HG03103 (cell line): ENCODE data around the gene CDH26.

ENCODE experiments used
- ATAC-seq: cut with Tn5 transposase; IDR thresholded peaks from one replicate; pipeline ENCODE4 v1.9.1; 2021; ENCODE audit warnings: low read depth; ENCODE audit not compliant: unreplicated experiment

Gene CDH26

DNA sequence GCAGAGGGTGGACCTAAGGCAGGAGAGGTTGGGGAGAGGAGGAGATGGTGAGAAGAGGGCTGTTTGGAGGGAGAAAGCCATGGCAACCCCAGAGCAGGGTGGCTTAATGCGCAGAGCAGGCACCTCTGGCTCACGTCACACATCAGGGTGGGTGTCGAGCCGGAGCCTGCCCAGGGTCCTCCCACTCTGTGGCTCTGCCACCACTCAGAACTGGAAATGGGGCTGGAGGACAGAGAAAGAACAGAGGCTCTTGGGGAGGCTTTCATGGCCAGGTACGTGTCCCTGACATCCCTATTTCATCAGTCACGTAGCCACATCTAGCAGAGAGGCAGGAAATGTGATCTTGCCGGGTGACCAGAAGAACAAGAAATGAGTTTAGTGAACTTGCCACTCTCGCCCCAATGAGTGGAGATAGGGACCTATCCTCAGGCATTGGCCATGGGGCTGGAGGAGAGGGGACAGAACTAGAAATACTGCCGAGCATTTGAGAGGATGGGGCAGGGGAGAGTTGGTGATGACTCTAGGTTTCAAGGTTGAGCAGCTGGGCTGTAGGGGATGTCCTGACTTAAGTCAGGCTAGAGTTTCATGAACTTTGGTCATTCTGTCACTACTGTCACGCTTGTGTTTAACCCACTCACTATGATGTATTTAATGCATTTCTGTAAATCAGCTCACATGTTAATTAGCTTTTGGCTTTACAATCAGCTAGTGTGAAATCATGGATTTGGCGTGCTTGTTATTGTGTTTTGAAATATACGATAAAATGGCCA, 52.7 kb downstream of the CDH26 start:
- ATAC-seq, result no peak

DNA sequence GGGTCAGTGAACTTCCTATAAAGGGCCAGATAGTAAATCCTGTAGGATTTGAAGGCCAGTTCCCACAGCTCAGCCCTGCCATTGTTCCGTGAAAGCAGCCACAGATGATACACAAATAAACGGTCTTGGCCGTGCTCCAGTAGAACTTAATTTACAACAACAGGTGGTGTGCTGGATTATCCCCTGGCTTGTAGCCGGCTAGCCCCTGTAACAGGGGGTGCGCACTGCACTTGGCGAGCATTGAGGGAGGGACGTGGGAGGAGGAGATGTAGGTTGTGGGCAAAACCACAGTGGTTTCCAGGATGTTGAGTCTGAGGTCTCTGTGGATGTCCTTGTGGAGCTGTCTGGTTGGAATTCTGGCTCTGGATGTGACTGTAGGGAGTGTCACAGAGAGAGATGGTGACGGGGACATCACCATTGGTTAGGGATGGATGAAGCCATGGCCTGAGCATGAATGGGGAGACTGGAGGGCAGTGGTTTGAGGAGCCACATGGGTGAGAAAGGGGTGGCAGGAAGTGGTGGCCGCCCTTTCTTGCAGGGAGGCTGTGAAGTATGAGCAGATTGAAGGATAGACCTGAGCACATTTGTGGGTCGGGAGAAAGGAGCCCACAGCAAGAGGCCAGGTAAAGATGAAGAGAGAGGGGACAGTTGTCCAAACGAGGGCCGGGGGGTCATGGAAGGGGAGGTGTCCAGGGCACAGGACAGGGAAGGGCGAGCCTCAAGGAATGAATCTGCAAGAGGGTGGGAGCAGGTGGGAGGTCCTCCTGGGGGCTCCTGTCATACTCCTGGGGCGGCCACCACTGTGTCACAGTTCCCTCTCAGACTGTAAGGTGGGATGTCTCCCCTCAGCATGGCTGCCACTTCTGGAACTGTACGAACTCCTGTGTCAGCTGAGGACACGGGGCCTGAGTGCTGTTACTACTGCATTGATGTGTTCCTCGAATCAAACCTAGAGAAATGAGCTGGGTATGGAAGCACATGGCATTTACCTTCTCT, 53.6 kb downstream of the CDH26 start:
- ATAC-seq, result no peak

DNA sequence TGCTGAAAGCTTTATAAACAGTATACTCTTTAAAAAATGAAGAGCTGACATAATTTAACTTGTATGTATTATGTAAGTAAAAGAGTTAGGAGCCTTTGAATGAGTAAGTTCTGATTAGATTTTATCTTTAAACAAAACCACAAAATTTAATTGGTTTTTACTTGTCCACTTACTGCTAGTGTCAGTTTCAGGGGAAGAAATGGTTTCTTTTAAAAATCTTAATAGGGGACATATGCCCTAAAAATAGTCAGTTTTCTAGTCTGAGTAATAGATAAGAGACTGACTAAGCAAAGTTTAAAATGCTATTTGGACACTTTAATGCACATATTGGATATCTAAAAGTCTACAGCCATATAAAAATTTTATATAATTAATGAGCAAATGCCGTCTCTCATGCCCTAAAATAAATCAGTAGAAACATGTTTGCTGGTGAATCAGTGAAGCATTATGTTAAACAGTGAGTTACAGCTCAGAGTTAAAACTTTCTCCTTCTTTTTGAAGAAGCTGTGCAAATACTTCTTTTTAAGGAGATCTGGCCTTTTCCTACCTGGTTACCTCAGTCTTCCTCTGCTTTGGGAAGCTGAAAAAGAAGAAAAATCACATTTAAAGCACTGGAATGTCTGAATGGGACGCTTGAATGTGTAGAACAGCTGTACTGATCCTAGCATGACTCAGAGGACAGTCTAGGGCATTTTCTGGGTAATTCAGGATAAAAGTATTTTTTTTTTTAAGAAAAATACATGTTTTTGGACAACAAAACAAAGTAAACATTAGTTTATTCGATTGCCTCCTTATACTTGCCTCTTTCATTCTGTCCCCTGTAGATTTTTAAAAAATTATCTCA, 55.3 kb downstream of the CDH26 start:
- ATAC-seq, result no peak

DNA sequence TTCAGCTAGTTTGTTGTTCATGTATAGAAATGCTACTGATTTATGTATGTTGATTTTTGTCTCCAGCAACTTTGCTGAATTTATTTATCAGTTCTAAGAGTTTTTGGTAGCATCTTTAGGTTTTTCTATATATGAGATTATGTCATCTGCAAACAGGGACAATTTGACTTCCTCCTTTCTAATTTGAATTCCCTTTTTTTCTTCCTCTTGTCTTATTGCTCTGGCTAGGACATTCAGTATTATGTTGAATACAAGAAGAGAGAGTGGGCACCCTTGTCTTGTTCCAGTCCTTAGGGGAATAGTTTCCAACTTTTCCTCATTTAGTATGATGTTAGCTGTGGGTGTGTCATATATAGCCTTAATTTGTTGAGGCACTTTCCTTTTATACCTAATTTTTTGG, 58.2 kb downstream of the CDH26 start:
- no peak for ATAC-seq

DNA sequence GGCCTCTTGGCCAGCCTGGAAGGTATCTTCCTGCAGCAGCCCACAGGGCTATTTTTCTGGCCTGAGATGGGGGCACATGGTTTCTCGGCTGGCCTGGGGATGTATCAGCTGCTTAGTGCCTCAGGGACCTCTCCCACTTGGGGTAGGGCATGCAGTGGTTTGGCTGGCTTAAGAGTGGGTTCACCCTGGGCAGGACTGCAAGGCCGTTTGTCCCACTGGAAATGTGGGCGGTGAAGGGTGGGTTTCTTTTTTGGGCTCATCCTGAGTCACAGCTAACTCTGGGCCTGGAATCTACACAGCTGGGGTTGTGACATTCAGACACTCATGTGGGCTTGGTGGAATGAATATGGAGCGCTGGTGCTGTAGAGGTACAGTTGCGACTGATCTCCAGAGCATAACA, 62.0 kb downstream of the CDH26 start:
- ATAC-seq, result no peak

DNA sequence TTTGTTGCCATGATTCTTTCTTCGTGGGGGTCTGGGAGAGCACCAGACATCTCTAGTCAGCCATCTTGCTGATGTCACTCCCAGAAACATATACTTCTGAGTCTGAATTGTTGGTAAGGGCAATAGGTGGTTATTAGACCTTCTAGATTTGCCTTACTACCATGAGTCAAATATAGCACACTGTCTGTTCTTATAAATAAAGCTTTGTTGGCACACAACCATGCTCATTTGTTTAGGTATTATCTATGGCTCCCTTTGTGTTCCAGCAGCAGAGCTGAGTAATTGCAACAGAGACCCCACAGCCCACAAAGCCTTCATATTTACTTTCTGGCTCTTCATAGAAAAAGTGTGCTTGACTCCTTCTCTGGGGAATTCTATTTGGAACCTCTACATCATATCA, 62.9 kb downstream of the CDH26 start:
- no peak for ATAC-seq

DNA sequence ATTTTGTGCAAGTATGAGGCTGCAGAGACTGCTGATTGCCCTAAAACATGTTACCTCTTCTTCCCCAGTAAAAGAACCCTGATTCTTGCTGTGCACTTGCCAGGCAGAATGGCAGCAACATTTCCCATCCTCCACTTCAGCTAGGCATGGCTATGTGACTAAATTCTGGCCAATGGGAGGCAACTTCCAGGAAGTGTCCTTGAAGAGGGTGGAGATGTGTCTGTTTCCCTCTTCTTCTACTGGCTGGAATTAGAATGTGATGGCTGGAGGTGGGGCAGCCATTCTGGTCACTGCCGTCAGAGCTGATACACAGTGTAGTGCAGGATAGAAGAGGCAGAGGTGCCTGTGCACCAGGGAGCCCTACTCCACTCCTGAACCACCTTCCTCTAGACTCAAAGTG, 64.6 kb downstream of the CDH26 start:
- no peak for ATAC-seq

DNA sequence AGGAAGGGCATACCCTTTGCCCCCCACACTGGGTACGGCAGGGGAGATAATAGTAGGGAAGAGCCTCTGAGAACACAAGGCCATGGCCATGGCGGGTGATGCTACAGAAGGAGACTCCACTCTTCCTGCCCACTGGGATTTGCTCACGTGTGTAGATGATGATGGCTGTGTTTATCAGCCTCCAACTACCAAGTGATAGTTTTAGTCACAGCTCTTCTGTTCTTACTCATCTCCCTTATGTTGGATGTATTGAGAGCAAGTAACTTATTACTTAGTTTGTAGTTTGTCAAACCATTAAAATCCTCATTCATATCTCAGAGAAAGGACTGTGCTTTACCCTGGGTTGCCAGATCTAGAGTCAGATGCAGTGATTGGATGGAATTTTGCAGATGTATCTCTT, 66.0 kb downstream of the CDH26 start:
- ATAC-seq, result no peak

DNA sequence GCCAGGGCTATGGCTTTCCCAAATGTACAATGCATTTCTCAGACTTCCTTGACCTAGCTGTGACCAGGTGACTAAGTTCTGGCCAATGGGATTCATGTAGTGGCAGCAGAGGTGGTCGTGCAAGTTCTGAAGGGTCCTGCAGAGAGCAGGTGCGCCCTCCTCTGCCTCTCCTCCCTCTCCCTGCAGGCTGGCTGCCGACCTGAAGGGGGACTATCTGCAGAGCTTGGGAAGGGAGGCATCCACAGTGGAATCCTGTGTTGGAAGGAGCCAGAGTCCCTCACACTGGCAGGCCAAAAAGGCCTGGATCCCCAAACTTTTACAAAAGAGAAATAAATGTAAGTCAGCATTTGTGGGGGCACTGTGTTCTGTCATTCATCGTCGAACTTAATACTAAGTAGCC, 66.6 kb downstream of the CDH26 start:
- no peak for ATAC-seq

DNA sequence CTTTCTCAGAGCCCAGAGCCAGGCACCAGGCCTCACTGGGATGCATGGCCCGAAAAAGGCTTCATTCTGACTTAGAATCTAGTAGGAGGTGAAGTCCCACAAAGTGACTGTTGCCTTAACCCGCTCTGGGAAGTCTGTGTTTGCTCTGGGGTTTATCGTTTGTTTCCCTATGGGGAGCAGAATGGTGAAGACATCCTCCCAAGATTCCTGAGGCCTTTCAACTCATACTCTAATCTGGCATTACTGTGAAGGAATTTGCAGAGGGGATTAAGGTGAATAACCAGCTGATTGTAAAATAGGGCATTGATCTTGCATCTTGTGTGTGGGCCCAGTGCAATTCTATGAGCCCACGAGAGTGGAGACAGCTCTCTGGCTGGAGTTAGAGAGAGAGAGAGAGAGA, 67.8 kb downstream of the CDH26 start:
- no peak for ATAC-seq

DNA sequence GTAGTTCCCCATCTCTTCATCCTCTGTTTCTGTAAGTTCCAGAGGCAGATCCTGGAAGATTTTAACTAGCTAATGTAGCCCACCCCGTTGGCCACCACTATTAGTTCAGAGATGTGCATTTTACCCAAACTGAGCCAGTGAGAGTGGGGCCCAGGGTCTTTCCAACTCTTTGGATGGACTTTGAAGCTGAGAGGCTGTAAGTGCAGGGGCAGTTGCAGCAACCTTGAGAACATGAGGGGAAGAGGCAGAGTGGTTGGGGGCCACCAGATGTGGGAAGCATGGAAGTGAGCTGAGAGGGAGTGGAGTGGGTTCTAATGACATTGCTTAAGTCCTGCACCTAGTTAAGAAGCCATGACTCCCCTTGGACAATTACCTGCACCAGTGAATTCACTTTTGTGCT, 72.2 kb downstream of the CDH26 start:
- ATAC-seq, result no peak

DNA sequence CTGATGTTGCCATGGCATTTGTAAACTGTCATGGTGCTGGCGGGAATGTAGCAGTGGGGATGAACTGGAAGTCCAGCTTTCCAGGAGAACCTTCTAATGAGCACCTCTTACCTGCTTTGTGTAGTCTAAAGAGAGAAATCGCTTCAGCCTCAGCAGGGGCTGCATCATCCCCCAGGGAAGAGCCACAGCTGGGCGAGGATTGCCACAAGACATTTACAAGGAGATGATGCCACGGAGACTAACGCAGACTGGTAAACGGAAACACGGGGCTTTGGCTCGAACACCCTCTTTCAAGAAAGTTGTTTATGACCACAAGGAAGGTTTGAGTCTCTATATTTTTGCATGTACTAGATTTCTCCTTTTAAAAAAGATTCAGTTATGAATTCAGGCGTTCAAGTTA, 72.9 kb downstream of the CDH26 start:
- no peak for ATAC-seq

DNA sequence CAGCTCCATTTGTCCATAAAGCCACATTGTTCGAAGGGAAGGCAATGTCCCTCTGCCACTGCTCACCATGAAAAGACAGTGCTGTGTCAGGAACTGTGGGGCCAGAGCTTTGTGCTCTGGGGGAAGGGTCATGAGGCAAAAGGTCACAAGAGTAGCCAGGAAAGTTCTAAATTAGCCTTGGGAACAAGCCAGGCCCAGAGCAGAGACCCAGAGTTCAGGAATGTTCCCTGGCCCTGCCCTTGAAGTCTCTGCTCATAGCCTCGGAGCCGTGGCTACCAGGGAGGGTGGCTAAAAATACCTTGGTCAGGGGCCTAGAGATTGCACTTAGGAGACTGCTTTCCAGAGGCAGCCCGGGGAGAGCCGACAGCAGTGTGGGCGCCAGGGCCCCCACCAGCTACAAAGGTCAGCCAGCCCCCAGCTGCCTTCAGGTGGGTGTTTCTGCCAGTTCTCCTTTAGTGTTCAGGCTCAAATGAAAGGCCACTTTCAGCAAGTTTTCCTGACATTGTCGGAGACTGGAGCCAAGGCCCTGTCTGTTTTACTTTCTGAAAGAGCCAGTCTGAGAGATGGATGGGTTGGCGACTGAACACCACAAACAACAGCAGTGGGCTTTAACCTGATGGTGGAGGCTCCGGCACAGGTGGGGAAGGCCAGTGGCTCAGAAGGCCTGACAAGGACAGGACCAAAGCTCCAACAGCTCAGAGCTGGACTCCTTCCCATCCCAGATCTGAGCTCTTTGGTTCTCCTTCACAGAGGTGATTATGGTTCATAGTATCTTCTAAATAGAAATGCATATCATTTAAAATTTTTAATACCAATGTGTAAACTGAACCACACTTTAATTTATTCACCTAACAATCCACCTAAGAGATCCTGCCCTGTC, 76.2 kb downstream of the CDH26 start:
- ATAC-seq, result no peak

DNA sequence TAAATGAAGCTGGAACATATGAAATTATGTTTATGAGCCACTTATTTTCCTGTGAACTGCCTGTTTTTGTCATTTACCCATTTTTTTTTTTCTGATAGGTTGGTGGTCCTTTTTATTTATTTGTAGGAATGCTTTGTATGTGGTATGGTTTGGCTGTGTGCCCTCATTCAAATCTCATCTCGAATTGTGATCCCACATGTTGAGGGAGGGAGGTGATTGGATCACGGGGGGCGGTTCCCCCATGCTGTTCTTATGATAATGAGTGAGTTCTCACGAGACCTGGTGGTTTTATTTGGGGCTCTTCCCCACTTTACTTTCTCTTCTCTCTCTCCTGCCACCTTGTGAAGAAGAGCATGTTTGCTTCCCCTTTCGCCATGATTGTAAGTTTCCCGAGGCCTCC, 77.3 kb downstream of the CDH26 start:
- no peak for ATAC-seq

DNA sequence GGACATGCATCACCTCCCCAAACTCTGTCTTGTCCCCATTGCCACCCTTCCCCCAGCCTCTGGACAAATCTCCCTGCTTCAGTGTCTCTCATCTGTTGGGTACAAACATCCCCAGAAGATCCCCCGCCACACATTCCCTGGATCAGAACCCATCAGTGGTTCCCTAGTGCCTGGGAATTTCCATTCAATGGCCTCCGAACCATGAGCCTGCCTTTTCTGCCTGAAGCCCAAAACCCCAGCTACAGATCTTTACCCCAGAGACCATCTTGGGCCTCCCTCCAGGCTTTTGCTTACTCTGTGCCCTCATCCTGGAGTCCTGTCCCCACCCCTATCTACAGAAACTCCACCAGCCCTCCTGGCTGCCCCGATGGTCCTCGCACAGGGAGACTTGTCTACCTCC, 78.1 kb downstream of the CDH26 start:
- no peak for ATAC-seq

DNA sequence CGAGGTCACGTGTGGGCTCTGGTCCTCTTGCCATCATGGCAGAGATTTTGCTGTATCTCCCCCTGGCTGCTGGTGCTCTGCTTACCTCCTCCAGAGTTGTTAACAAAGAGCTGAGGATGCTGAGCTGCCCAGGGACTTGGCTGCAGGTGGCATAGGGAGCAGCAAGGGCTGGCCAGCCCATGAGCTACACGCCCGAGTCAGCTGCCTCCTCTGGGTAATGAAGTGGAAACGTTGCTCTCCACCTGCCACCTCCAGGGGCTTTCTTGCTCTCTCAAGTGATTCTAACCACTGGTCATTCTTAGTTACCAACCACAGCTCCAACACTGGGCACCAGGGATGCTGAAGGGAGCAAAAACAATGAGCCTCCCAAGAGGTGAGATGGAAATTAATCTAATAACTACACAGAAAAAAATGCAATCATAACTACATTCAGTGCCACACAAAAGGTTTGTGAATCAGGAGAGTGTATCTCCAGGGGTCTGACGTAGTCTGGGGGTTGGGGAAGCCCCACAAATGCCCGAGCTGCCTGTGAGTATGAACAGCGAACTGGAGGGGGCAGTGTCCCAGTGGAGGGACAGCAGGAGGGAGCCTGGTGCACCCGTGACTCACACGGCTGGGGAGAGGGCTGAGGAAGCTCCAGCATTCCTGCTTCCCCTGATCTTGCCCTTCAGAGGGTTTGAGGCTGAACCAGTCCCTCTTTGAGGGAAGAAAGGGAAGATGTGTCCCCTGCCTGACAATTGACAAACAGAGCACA, 78.7 kb downstream of the CDH26 start:
- ATAC-seq, result no peak

DNA sequence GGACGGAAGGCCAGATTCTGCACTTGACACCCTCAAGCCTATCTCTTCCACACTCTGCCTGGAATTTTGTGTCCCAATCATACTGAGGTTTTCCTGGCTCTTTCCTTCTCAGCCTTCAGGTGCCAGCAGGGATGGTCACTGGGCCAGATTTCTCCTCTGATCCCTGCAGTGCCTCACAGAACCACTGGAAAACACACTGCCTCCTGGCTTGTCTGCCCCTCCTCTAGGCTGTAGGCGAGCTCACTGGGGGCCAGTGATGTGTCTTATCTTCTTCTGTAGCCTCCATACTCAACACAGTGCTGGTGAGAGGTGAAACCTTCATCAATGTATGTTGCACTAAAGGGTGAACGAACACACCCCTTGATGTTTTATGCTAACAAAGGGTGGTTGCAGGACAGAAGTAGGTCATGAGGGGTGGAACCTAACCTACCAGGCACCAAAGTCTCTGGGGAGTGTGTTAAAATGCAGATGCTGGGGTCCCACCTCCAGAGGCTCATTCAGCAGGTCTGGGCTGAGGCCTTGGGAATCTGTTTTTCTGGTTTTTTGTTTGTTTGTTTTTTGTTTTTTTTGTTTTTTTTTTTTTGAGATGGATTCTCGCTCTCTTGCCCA, 80.3 kb downstream of the CDH26 start:
- no peak for ATAC-seq

DNA sequence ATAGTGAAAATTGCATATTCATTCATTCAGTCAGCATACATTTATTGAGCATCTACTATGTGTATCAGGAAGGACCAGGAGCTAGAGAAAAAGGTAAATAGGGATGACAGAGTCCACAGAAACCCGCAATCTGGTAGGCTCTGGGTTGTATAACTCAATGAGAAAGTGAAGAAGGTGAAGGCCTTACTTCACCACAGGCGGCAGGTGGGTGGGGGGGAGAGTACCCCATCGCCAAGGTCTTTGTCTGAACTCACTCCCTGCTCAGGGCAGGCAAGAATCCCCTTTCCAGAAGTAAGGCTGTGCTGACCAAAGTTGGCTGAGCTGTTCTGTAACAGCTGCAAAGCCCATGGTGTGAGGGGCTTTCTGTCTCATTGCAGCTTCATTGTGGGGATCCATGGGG, 81.3 kb downstream of the CDH26 start:
- ATAC-seq, result no peak
